Hematopoietic multipotent progenitor cell treated with erythropoietin and hydrocortisone succinate and interleukin-3 and kit ligand, for 15 days (in vitro differentiated cells): ENCODE results near the gene NEURL2.

Source experiments
- DNase-seq: peaks from one replicate; pipeline ENCODE4 v3.0.0-alpha.2; 2015; ENCODE audit warnings: low spot score

The NEURL2 gene

DNA sequence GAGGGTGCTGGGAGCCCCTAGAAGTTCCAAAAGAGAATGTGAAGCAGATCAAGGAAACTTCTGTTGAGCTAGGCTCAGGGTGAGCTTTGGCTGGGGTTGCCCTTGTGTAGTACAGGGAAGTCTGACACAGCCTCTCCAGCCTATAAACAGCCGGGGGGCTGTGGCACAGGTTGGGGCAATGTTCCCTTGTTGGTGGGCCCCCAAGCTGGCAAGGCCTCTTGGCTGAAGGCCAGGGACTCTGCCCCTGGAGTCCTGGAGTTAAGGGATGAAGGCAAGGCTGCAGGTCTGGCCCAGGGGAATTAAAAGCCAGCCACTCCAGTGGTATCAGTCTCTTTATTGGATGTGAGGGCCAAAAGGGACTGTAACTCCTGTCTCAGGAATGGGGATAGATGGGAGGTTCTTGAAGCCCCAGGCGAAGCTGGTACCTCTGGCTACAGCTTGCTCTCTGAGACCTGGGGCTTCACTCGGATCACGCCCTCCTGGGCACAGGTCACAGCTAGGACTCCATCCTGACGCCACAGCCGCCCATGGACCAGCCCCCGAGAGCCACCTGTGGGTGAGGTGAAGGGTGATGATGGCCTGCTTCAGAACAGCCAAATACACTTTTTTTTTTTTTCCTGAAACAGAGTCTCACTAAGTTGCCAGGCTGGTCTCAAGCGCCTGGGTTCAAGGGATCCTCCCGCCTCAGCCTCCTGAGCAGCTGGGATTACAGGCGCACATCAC, 49.4 kb downstream of the NEURL2 start:
- DNase-seq: no peak

DNA sequence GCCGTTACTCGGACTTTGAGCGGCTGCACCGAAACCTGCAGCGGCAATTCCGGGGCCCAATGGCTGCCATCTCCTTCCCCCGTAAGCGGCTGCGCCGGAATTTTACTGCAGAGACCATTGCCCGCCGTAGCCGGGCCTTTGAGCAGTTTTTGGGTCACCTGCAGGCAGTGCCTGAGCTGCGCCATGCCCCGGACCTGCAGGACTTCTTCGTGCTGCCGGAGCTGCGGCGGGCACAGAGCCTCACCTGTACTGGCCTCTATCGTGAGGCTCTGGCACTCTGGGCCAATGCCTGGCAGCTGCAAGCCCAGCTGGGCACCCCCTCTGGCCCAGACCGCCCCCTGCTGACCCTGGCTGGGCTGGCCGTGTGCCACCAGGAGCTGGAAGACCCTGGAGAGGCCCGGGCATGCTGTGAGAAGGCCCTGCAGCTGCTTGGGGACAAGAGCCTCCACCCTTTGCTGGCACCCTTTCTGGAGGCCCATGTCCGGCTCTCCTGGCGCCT, 50.3 kb downstream of the NEURL2 start:
- no peak for DNase-seq
